HepG2 (cell line): ENCODE data around the gene CKS2. TPM values are rescaled to one million over a fixed set of nuclear protein-coding genes. Genes with fewer than 3 reads are reported as not detected.
A peak's percentile ranks its signal among the peaks of the same experiment; 100 is the strongest.

Source experiments
- ADNP ChIP-seq: sonication (generic); formaldehyde crosslinking; IDR thresholded peaks from 2 replicates; pipeline ENCODE4 v1.4.0; 2020; ENCODE audit warnings: missing genetic modification reagents
- AFF4 ChIP-seq: sonication (generic); formaldehyde crosslinking; IDR thresholded peaks from 2 replicates; pipeline ENCODE4 v1.4.0; 2020; ENCODE audit warnings: missing genetic modification reagents
- BCL6 ChIP-seq: IDR thresholded peaks from 2 replicates; pipeline ENCODE4 v1.6.1; 2016; ENCODE audit warnings: missing genetic modification reagents, missing compliant biosample characterization
- CEBPZ ChIP-seq: IDR thresholded peaks from 2 replicates; pipeline ENCODE4 v1.6.1; 2012; ENCODE audit warnings: low read length, improper control_type of control experiment
- HDAC2 ChIP-seq: sonication (generic); formaldehyde crosslinking; IDR thresholded peaks from 2 replicates; pipeline ENCODE4 v1.4.0; 2020; ENCODE audit warnings: missing genetic modification reagents
- HMGXB3 ChIP-seq: sonication (generic); formaldehyde crosslinking; IDR thresholded peaks from 2 replicates; pipeline ENCODE4 v1.4.0; 2020; ENCODE audit warnings: missing genetic modification reagents, borderline replicate concordance
- IKZF1 ChIP-seq: fragments of 450-650 bp; IDR thresholded peaks from 2 replicates; pipeline ENCODE4 v1.7.1; 2016
- ISL2 ChIP-seq: sonication (generic); formaldehyde crosslinking; IDR thresholded peaks from 2 replicates; pipeline ENCODE4 v1.5.0; 2020; ENCODE audit warnings: missing genetic modification reagents
- MBD4 ChIP-seq: IDR thresholded peaks from 2 replicates; pipeline ENCODE4 v1.6.1; 2012; ENCODE audit warnings: low read length, inconsistent platforms, borderline replicate concordance
- MED13 ChIP-seq: sonication (generic); formaldehyde crosslinking; IDR thresholded peaks from 2 replicates; pipeline ENCODE4 v1.5.0; 2020; ENCODE audit warnings: missing genetic modification reagents
- ZBTB43 ChIP-seq: sonication (generic); formaldehyde crosslinking; conservative IDR thresholded peaks from 2 replicates; pipeline ENCODE4 v1.4.0; 2020; ENCODE audit warnings: missing genetic modification reagents
- ZNF513 ChIP-seq: sonication (generic); formaldehyde crosslinking; conservative IDR thresholded peaks from 2 replicates; pipeline ENCODE4 v1.5.0; 2020; ENCODE audit warnings: missing genetic modification reagents
- ZNF672 ChIP-seq: sonication (generic); formaldehyde crosslinking; IDR thresholded peaks from 2 replicates; pipeline ENCODE4 v1.8.1; 2022; ENCODE audit warnings: missing genetic modification reagents
- ZNF75D ChIP-seq: sonication (generic); formaldehyde crosslinking; IDR thresholded peaks from 2 replicates; pipeline ENCODE4 v1.8.1; 2023; ENCODE audit warnings: missing genetic modification reagents, mild to moderate bottlenecking, borderline replicate concordance
- polyA plus RNA-seq, 8 experiments: library from polyadenylated mRNA; depleted of rRNA in 3 of 8; stranded (reverse) in 7 of 8; unstranded in 1 of 8; fragments of >200 nt; fragmentation: Illumina TruSeq in 4 of 8; extraction: Trizol in 4 of 8; gene quantifications; 2 replicates each; pipeline versions ENCODE4 v1.2.1 to v1.2.3, GENCODE V29; 2011 to 2016; ENCODE audit warnings: low read depth in 4 of 8, missing spikeins in 1 of 8, mixed read lengths in 1 of 8; ENCODE audit not compliant: insufficient read depth in 1 of 8
- total RNA-seq, 5 experiments: library from RNA; depleted of rRNA; stranded (reverse); fragments of >200 nt; fragmentation: Illumina TruSeq; extraction: Trizol; gene quantifications; 2 replicates each; pipeline ENCODE4 v1.2.3, GENCODE V29; 2016; ENCODE audit warnings: low read depth in 1 of 5

CKS2 gene
- total and polyA plus RNA-seq, 2 of the 13 experiments (the other 11 are each of a cell fraction or from before 2014, with no cell fraction given): 251 to 317 TPM

- TF ChIP-seq ZBTB43 (CRISPR knock-in tag): peak; percentile 98
- TF ChIP-seq ZNF513 (CRISPR knock-in tag): no peak
- TF ChIP-seq HDAC2 (CRISPR knock-in tag): peak; percentile 98
- TF ChIP-seq MBD4: no peak
- TF ChIP-seq ZNF672: no peak
- TF ChIP-seq HMGXB3 (CRISPR knock-in tag): peak; percentile 92
- no peak for TF ChIP-seq CEBPZ
- no peak for TF ChIP-seq ADNP
- TF ChIP-seq IKZF1: no peak
- peak; percentile 79 for TF ChIP-seq BCL6 (CRISPR knock-in tag)
- no peak for TF ChIP-seq ZNF75D (CRISPR knock-in tag)
- peak; percentile 80; the same call in 1 of the 2 replicates for TF ChIP-seq ISL2
- TF ChIP-seq MED13 (CRISPR knock-in tag): no peak
- peak; percentile 66; the same call in 1 of the 2 replicates for TF ChIP-seq AFF4
These were observed 46.6 kb downstream of the CKS2 start (continued) for GRCh38 chr9:89357331-89358197.
